ENCODE data around the gene HEATR9.

- TF ChIP-seq YY1 (IDR thresholded peaks at IDR 0.05; ENCODE audit: insufficient read depth, insufficient read length) (no peak), ZNF274 (IDR thresholded peaks at IDR 0.05; ENCODE audit: low read depth, low read length) (no peak)
Observed at GRCh38 chr17:35895636-35896587, 27.2 kb upstream of the HEATR9 start.
